Measurements from ENCODE around the gene GET4. TPM values are rescaled to one million over a fixed set of nuclear protein-coding genes. Genes with fewer than 3 reads are reported as not detected.

GET4 gene
- total and polyA plus RNA-seq, 2 of the 8 experiments (the other 6 are each of a cell fraction or from before 2014, with no cell fraction given): 56.7 to 74.1 TPM

DNA sequence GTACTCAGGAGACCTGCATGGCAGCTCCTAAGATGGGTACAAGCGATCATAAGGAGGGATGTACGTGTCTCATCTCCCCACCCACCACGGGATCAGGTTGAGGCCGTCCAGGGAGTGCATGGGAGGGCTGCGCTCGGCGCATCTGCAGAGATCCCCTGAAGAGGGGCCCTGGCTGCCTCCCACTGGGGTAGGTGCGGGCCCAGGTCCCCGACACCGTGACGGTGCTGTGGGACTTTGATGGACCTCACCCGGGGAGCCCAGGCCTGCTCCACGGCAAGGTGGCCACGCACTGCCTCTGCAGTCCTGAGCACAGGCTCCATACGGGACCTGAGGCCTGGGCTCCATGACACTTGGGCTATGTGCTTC lies 12.7 kb downstream of the GET4 start (continued):
- TF ChIP-seq, protein P1, sequence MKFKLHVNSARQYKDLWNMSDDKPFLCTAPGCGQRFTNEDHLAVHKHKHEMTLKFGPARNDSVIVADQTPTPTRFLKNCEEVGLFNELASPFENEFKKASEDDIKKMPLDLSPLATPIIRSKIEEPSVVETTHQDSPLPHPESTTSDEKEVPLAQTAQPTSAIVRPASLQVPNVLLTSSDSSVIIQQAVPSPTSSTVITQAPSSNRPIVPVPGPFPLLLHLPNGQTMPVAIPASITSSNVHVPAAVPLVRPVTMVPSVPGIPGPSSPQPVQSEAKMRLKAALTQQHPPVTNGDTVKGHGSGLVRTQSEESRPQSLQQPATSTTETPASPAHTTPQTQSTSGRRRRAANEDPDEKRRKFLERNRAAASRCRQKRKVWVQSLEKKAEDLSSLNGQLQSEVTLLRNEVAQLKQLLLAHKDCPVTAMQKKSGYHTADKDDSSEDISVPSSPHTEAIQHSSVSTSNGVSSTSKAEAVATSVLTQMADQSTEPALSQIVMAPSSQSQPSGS (IDR thresholded peaks at IDR 0.05; ENCODE audit: low read length): no peak
- TF ChIP-seq, protein P2, sequence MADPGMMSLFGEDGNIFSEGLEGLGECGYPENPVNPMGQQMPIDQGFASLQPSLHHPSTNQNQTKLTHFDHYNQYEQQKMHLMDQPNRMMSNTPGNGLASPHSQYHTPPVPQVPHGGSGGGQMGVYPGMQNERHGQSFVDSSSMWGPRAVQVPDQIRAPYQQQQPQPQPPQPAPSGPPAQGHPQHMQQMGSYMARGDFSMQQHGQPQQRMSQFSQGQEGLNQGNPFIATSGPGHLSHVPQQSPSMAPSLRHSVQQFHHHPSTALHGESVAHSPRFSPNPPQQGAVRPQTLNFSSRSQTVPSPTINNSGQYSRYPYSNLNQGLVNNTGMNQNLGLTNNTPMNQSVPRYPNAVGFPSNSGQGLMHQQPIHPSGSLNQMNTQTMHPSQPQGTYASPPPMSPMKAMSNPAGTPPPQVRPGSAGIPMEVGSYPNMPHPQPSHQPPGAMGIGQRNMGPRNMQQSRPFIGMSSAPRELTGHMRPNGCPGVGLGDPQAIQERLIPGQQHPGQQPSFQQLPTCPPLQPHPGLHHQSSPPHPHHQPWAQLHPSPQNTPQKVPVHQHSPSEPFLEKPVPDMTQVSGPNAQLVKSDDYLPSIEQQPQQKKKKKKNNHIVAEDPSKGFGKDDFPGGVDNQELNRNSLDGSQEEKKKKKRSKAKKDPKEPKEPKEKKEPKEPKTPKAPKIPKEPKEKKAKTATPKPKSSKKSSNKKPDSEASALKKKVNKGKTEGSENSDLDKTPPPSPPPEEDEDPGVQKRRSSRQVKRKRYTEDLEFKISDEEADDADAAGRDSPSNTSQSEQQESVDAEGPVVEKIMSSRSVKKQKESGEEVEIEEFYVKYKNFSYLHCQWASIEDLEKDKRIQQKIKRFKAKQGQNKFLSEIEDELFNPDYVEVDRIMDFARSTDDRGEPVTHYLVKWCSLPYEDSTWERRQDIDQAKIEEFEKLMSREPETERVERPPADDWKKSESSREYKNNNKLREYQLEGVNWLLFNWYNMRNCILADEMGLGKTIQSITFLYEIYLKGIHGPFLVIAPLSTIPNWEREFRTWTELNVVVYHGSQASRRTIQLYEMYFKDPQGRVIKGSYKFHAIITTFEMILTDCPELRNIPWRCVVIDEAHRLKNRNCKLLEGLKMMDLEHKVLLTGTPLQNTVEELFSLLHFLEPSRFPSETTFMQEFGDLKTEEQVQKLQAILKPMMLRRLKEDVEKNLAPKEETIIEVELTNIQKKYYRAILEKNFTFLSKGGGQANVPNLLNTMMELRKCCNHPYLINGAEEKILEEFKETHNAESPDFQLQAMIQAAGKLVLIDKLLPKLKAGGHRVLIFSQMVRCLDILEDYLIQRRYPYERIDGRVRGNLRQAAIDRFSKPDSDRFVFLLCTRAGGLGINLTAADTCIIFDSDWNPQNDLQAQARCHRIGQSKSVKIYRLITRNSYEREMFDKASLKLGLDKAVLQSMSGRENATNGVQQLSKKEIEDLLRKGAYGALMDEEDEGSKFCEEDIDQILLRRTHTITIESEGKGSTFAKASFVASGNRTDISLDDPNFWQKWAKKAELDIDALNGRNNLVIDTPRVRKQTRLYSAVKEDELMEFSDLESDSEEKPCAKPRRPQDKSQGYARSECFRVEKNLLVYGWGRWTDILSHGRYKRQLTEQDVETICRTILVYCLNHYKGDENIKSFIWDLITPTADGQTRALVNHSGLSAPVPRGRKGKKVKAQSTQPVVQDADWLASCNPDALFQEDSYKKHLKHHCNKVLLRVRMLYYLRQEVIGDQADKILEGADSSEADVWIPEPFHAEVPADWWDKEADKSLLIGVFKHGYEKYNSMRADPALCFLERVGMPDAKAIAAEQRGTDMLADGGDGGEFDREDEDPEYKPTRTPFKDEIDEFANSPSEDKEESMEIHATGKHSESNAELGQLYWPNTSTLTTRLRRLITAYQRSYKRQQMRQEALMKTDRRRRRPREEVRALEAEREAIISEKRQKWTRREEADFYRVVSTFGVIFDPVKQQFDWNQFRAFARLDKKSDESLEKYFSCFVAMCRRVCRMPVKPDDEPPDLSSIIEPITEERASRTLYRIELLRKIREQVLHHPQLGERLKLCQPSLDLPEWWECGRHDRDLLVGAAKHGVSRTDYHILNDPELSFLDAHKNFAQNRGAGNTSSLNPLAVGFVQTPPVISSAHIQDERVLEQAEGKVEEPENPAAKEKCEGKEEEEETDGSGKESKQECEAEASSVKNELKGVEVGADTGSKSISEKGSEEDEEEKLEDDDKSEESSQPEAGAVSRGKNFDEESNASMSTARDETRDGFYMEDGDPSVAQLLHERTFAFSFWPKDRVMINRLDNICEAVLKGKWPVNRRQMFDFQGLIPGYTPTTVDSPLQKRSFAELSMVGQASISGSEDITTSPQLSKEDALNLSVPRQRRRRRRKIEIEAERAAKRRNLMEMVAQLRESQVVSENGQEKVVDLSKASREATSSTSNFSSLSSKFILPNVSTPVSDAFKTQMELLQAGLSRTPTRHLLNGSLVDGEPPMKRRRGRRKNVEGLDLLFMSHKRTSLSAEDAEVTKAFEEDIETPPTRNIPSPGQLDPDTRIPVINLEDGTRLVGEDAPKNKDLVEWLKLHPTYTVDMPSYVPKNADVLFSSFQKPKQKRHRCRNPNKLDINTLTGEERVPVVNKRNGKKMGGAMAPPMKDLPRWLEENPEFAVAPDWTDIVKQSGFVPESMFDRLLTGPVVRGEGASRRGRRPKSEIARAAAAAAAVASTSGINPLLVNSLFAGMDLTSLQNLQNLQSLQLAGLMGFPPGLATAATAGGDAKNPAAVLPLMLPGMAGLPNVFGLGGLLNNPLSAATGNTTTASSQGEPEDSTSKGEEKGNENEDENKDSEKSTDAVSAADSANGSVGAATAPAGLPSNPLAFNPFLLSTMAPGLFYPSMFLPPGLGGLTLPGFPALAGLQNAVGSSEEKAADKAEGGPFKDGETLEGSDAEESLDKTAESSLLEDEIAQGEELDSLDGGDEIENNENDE (IDR thresholded peaks at IDR 0.05; ENCODE audit: insufficient replicate concordance, low read length): no peak
- TF ChIP-seq CTBP2 (IDR thresholded peaks at IDR 0.05; ENCODE audit: borderline replicate concordance, insufficient read depth, insufficient read length, low read length): no peak
- no peak for TF ChIP-seq TCF12 (IDR thresholded peaks at IDR 0.05; ENCODE audit: low read depth, low read length)
- TF ChIP-seq TEAD4 (IDR thresholded peaks at IDR 0.05; ENCODE audit: low read depth, low read length): no peak
- TF ChIP-seq CREB1 (IDR thresholded peaks at IDR 0.05): no peak

All from H1 (cell line).